HUES6 (cell line): ENCODE data around the gene CIITA.

Experiments used
- H3K27ac ChIP-seq: 2 replicates; pipeline ENCODE4 v1.7.0; 2013; ENCODE audit warnings: low read depth, mild to moderate bottlenecking, low read length, inconsistent platforms
- H3K27me3 ChIP-seq: 2 replicates; pipeline ENCODE4 v1.6.1; 2013; ENCODE audit warnings: low read length; ENCODE audit not compliant: control insufficient read depth, insufficient read depth
- H3K36me3 ChIP-seq: 2 replicates; pipeline ENCODE4 v1.6.1; 2013; ENCODE audit warnings: low read length; ENCODE audit not compliant: control insufficient read depth, insufficient read depth
- H3K4me1 ChIP-seq: 2 replicates; pipeline ENCODE4 v1.6.1; 2013; ENCODE audit warnings: low read length; ENCODE audit not compliant: control insufficient read depth, insufficient read depth
- H3K4me3 ChIP-seq: 2 replicates; pipeline ENCODE4 v1.5.1; 2013; ENCODE audit warnings: low read depth, low read length
- H3K9ac ChIP-seq: one replicate; pipeline ENCODE4 v1.6.1; 2013; ENCODE audit warnings: mild to moderate bottlenecking, low read length
- H3K9me3 ChIP-seq: 2 replicates; pipeline ENCODE4 v1.6.1; 2013; ENCODE audit warnings: low read depth, low read length; ENCODE audit not compliant: control insufficient read depth, insufficient read depth

Gene CIITA

GRCh38 chr16:10835281-10835931, 41.6 kb upstream of the CIITA start:
- H3K9ac ChIP-seq: no peak overlapping the region
- no peaks in the 10 kb centered on the region for H3K4me1 ChIP-seq
- no peaks in the 10 kb centered on the region for H3K9me3 ChIP-seq
- H3K27me3 ChIP-seq: no peaks in the 10 kb centered on the region
- H3K27ac ChIP-seq: no peak overlapping the region
- no peak overlapping the region for H3K4me3 ChIP-seq
- H3K36me3 ChIP-seq: no peaks in the 10 kb centered on the region

- no peaks in the 10 kb centered on the region for H3K4me1 ChIP-seq
- H3K4me3 ChIP-seq: no peak overlapping the region
- H3K36me3 ChIP-seq: no peaks in the 10 kb centered on the region
- no peaks in the 10 kb centered on the region for H3K27me3 ChIP-seq
- H3K9me3 ChIP-seq: no peaks in the 10 kb centered on the region
- no peak overlapping the region for H3K27ac ChIP-seq
- H3K9ac ChIP-seq: no peak overlapping the region
These were observed 40.7 kb upstream of the CIITA start for GRCh38 chr16:10836174-10836853.

- H3K9ac ChIP-seq: no peak overlapping the region
- no peak overlapping the region for H3K4me3 ChIP-seq
- no peaks in the 10 kb centered on the region for H3K4me1 ChIP-seq
- H3K36me3 ChIP-seq: no peaks in the 10 kb centered on the region
- no peaks in the 10 kb centered on the region for H3K27me3 ChIP-seq
- no peak overlapping the region for H3K27ac ChIP-seq
- H3K9me3 ChIP-seq: no peaks in the 10 kb centered on the region
These were observed 38.3 kb upstream of the CIITA start for GRCh38 chr16:10838621-10839278.

GRCh38 chr16:10839279-10839666, 37.7 kb upstream of the CIITA start:
- Histone ChIP-seq H3K9me3 (no peaks in the 10 kb centered on the region), H3K4me3 (no peak overlapping the region), H3K27me3 (no peaks in the 10 kb centered on the region), H3K9ac (no peak overlapping the region), H3K36me3 (no peaks in the 10 kb centered on the region), H3K4me1 (no peaks in the 10 kb centered on the region), H3K27ac (no peak overlapping the region)

- Histone ChIP-seq H3K4me1 (no peaks in the 10 kb centered on the region), H3K27me3 (no peaks in the 10 kb centered on the region), H3K9ac (no peak overlapping the region), H3K4me3 (no peak overlapping the region), H3K36me3 (no peaks in the 10 kb centered on the region), H3K9me3 (no peaks in the 10 kb centered on the region), H3K27ac (no peak overlapping the region)
These were observed 36.3 kb upstream of the CIITA start for GRCh38 chr16:10840703-10841102.

GRCh38 chr16:10846213-10846998, 30.6 kb upstream of the CIITA start:
- Histone ChIP-seq H3K4me1 (no peaks in the 10 kb centered on the region), H3K27me3 (no peaks in the 10 kb centered on the region), H3K27ac (no peak overlapping the region), H3K4me3 (no peak overlapping the region), H3K9ac (no peak overlapping the region), H3K36me3 (no peaks in the 10 kb centered on the region), H3K9me3 (no peaks in the 10 kb centered on the region)

- H3K36me3 ChIP-seq: no peaks in the 10 kb centered on the region
- no peak overlapping the region for H3K9ac ChIP-seq
- H3K4me1 ChIP-seq: no peaks in the 10 kb centered on the region
- H3K27ac ChIP-seq: no peak overlapping the region
- H3K27me3 ChIP-seq: no peaks in the 10 kb centered on the region
- no peak overlapping the region for H3K4me3 ChIP-seq
- H3K9me3 ChIP-seq: no peaks in the 10 kb centered on the region
These were observed 29.8 kb upstream of the CIITA start for GRCh38 chr16:10847176-10847575.

GRCh38 chr16:10849736-10850477, 27.1 kb upstream of the CIITA start:
- Histone ChIP-seq H3K9ac (no peak overlapping the region), H3K4me1 (no peaks in the 10 kb centered on the region), H3K36me3 (no peaks in the 10 kb centered on the region), H3K4me3 (no peak overlapping the region), H3K27ac (no peak overlapping the region), H3K27me3 (no peaks in the 10 kb centered on the region), H3K9me3 (no peaks in the 10 kb centered on the region)

- Histone ChIP-seq H3K4me3 (no peak overlapping the region), H3K9me3 (no peaks in the 10 kb centered on the region), H3K9ac (no peak overlapping the region), H3K27ac (no peak overlapping the region), H3K4me1 (no peaks in the 10 kb centered on the region), H3K27me3 (no peaks in the 10 kb centered on the region), H3K36me3 (no peaks in the 10 kb centered on the region)
These were observed 26.5 kb upstream of the CIITA start for GRCh38 chr16:10850478-10850850.

- Histone ChIP-seq H3K9me3 (no peaks in the 10 kb centered on the region), H3K9ac (no peak overlapping the region), H3K36me3 (no peaks in the 10 kb centered on the region), H3K4me3 (no peak overlapping the region), H3K4me1 (no peaks in the 10 kb centered on the region), H3K27ac (no peak overlapping the region), H3K27me3 (no peaks in the 10 kb centered on the region)
These were observed 25.5 kb upstream of the CIITA start for GRCh38 chr16:10851512-10851911.
